ENCODE data around the gene UBE2D2. TPM values are rescaled to one million over a fixed set of nuclear protein-coding genes. Genes with fewer than 3 reads are reported as not detected.

The UBE2D2 gene
- total and polyA plus RNA-seq, 2 experiments from 2014 or later: 120 to 172 TPM

- no peak for TF ChIP-seq CTCF (conservative IDR thresholded peaks at IDR 0.05; ENCODE audit: low read depth in 2 of 2)
- no peak for TF ChIP-seq ZNF114 (CRISPR knock-in tag; IDR thresholded peaks at IDR 0.05)
- TF ChIP-seq ZNF462 (CRISPR knock-in tag; IDR thresholded peaks at IDR 0.05): no peak
- TF ChIP-seq NANOG (IDR thresholded peaks at IDR 0.05; ENCODE audit: borderline replicate concordance): no peak
- TF ChIP-seq CREB1 (CRISPR knock-in tag; IDR thresholded peaks at IDR 0.05; ENCODE audit: low read depth): no peak
These were observed 105.4 kb downstream of the UBE2D2 start (continued) for GRCh38 chr5:139666551-139666950.

GRCh38 chr5:139667001-139667729 lies 106.0 kb downstream of the UBE2D2 start:
- Histone ChIP-seq H3K79me2 (replicated peaks; ENCODE audit: insufficient read depth) (peaks cover 99% of the 10 kb centered on the region), H3K36me3 (ENCODE audit: insufficient read depth) (no peaks in the 10 kb centered on the region), H4K20me1 (replicated peaks; ENCODE audit: insufficient read depth) (peaks cover 84% of the 10 kb centered on the region), H3K27me3 (ENCODE audit: insufficient read depth) (no peaks in the 10 kb centered on the region), H3F3A (replicated peaks; ENCODE audit: low read depth) (peaks cover 11% of the 10 kb centered on the region), H3K27ac (ENCODE audit: low read depth) (no peak overlapping the region), H3K4me3 (no peak overlapping the region; the same call in 1 of the 2 replicates), H3K9me2 (ENCODE audit: insufficient read depth) (no peaks in the 10 kb centered on the region), H2AFZ (no peak overlapping the region), H3K4me2 (peak overlapping the region; percentile 79; the same call in 1 of the 2 replicates), H3K4me1 (ENCODE audit: insufficient read depth) (peaks cover 43% of the 10 kb centered on the region)
- peaks cover 26% of the 10 kb centered on the region for H3K27me3 Mint-ChIP-seq (ENCODE audit: insufficient read depth, low read depth, poor library complexity)
- H3K36me3 Mint-ChIP-seq (ENCODE audit: low read depth): peaks cover 4% of the 10 kb centered on the region; the same call in 2 of the 3 replicates
- H3K4me3 Mint-ChIP-seq: peak overlapping the region; percentile 42
- H3K4me1 Mint-ChIP-seq: peaks cover 81% of the 10 kb centered on the region
- H3K27ac Mint-ChIP-seq: no peak overlapping the region
- DNase-seq (ENCODE audit: low spot score) (no peak), ATAC-seq (no peak)
- H3K9me3 Mint-ChIP-seq: no peaks in the 10 kb centered on the region; the same call in 2 of the 3 replicates
- TF ChIP-seq POLR2AphosphoS5 (IDR thresholded peaks at IDR 0.05; ENCODE audit: low read depth): no peak
- TF ChIP-seq NANOG (IDR thresholded peaks at IDR 0.05; ENCODE audit: borderline replicate concordance): no peak
- no peak for TF ChIP-seq CREB1 (CRISPR knock-in tag; IDR thresholded peaks at IDR 0.05; ENCODE audit: low read depth)
- TF ChIP-seq EZH2 (IDR thresholded peaks at IDR 0.05; ENCODE audit: low read depth, unreplicated experiment): no peak
- TF ChIP-seq EZH2phosphoT487 (IDR thresholded peaks at IDR 0.05; ENCODE audit: unreplicated experiment): no peak
- no peak for TF ChIP-seq JUNB (IDR thresholded peaks at IDR 0.05; ENCODE audit: unreplicated experiment)
- no peak for TF ChIP-seq STAT1 (IDR thresholded peaks at IDR 0.05; ENCODE audit: unreplicated experiment)
